HG03354 (cell line): Measurements from ENCODE around the gene PPP1R3F.

Experiments used
- ATAC-seq: cut with Tn5 transposase; IDR thresholded peaks from one replicate; pipeline ENCODE4 v1.9.1; 2021; ENCODE audit warnings: mild to moderate bottlenecking; ENCODE audit not compliant: unreplicated experiment, poor library complexity, severe bottlenecking

The PPP1R3F gene, protein sequence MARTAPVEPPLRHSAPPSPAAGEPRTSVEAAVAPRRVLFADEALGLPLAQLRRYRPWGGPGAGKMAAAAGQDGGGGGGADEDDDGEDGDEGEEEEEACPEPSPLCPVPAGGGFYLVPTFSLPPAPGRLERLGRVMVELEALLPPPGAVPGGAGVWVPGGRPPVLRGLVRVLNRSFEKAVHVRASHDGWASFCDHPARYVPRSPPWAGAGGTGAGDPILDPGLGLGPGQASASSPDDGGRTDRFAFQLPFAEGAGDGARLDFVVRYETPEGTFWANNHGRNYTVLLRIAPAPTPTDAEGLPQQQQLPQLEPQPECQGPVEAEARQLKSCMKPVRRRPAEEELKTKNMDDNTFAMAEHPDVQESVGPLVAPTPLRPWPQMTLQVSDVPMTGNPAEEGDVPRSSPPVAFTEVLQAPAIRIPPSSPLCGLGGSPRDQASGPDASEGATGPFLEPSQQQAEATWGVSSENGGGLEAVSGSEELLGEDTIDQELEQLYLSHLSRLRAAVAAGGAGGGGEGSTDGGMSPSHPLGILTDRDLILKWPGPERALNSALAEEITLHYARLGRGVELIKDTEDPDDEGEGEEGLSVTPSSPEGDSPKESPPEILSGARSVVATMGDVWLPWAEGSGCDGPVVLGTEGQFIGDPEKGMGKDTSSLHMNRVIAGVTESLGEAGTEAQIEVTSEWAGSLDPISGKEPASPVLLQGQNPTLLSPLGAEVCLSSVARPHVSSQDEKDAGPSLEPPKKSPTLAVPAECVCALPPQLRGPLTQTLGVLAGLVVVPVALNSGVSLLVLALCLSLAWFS

GRCh38 chrX:49269767-49270248, at the start of gene PPP1R3F:
TSS of gene PPP1R3F (plus strand) at chrX:49269793. CDS start at chrX:49269870, 77 bp downstream.
- ATAC-seq: peak; percentile 25

DNA sequence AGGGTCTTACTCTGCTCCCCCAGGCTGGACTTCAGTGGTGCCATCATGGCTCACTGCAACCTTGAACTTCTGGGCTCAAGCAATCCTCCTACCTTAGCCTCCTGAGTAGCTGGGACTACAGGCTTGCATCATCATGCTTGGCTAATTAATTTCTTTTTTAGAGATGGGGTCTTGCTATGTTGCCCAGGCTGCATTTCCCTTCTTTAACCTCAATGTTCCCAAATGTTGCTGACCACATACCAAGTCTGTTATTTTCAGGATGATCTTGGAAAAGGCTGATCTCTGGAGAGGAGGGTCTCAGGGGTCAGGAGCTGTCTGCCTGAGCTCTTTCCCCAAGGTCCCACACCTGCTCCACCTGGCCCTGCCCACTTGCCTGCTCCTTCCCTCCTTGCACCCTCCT, 49.5 kb upstream of the PPP1R3F start:
- no peak for ATAC-seq

DNA sequence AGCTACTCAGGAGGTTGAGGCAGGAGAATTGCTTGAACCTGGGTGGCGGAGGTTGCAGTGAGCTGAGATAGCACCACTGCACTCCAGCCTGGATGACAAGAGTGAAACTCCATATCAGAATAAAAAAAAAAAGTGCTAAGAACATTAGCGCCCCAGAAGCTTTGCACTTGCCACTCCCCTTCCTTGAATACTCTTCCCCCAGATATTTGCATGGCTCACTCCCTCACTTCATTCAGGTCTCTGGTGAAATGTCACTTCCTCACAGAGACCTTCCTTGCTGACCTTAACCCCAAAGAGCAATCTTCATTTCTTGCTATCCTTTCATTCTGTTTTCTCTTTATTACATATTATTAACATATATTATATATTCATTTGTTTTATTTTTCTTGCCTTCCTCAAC, 47.7 kb upstream of the PPP1R3F start:
- no peak for ATAC-seq

- no peak for ATAC-seq
Observed at GRCh38 chrX:49225858-49226257, 43.7 kb upstream of the PPP1R3F start.

DNA sequence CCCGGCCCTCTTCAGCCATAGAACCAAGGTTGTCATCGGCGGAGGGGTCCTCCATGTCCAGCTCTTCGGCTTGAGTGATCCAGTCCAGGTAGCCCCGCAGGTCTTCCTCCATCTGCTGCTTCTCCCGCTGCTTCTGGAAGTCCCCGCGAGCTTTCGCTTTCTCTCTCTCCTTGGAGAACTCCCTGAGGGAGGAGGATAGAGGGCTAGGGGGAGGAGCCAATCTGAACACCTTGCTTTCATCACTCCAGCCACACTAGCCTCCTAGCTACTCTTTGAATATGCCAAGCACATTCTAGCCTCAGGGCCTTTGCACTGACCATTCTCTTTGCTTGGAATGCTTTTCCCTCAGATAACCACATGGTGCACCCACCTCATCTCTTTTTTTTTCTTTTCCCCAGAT, 42.6 kb upstream of the PPP1R3F start:
- no peak for ATAC-seq

DNA sequence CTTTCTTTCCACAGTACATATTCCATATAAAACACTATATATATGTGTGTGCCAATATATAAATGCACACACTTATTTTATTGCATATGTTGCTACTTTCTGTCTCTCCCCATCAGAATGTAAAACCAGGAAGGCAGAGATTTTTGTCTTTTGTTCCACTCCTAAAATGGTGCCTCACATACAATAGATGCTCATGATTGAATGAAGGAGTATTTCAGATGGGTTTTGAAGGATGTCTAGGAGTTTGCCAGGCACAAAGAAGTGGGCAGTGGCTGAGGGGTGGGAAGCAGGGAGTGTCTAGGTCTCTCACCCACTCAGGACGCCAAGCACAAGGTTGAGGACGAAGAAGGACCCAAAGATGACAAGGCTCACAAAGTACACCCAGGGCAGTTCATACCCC, 41.9 kb upstream of the PPP1R3F start:
- ATAC-seq: no peak

DNA sequence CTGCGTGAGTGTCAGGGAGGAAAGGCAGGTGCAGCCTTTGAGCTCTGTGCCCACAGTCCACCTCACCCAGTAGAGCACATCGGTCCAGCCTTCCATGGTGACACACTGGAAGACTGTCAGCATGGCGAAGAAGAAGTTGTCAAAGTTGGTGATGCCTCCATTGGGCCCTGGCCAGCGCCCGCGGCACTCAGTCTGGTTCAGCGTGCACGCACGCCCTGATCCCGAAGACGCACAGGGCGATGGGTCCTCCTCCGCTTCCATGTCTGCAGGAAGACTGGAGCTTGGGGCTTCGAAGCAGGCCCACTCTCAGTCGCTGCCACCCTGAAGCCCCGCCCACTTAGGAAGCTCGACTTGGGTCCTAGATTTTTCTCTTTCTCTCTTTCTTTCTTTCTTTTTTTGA, 41.4 kb upstream of the PPP1R3F start:
- ATAC-seq: no peak

GRCh38 chrX:49230500-49231232, 38.9 kb upstream of the PPP1R3F start:
- peak; percentile 59 for ATAC-seq

- no peak for ATAC-seq
Observed at GRCh38 chrX:49231333-49232000, 38.1 kb upstream of the PPP1R3F start.

GRCh38 chrX:49232525-49232924, 37.1 kb upstream of the PPP1R3F start:
- ATAC-seq: no peak

GRCh38 chrX:49233176-49233575, 36.4 kb upstream of the PPP1R3F start, which contains the start of gene CACNA1F:
TSS of gene CACNA1F (minus strand) at chrX:49233340. CDS start at chrX:49233309, 31 bp downstream.
- no peak for ATAC-seq

DNA sequence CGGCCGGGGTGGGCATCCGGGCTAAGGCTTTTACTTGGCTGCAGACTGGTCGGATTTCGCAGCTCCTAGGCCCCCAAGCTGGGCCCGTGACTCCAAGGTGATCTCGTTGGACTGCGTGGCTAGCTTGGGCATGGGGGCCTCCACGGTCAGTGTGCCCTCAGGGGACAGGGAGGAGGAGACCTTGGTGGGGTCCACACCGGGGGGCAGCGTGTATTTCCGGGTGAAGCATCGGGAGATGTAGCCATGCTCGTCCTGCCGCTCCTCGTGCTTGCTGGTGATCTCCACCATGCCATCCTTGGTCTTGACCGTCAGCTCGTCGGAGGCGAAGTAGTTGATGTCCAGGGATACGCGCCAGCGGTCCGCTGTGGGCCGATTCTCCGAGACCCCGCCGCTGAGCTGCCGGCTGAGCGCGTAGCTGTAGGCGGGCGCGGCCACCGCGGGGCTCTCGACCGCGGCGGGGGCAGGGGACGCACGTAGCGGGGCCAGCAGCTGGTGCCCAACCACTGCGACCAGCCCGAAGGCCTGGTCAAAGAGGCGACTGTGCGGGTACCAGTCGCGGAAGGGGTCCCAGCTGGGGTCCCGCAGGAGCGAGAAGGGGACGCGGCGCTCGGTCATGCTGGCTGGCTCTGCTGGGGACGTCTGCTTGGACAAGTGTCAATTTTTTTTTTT, 35.6 kb upstream of the PPP1R3F start:
- ATAC-seq: no peak

DNA sequence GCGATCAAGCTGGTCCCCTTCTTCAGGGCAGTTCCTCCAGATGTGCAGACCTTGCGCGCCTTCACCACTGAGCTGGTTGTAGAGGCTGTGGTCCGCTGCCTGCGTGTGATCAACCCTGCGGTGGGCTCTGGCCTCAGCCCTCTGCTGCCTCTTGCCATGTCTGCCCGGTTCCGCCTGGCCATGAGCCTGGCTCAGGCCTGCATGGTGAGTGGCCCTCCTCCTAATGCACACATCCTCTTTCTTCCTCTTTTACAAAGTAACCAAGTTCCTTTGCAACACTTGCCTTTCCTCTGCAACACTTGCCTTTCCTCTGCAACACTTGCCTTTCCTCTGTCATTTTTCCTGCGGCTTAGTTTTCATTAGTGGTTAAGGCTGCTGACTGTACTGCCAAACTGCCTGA, 32.5 kb upstream of the PPP1R3F start:
- ATAC-seq: no peak

DNA sequence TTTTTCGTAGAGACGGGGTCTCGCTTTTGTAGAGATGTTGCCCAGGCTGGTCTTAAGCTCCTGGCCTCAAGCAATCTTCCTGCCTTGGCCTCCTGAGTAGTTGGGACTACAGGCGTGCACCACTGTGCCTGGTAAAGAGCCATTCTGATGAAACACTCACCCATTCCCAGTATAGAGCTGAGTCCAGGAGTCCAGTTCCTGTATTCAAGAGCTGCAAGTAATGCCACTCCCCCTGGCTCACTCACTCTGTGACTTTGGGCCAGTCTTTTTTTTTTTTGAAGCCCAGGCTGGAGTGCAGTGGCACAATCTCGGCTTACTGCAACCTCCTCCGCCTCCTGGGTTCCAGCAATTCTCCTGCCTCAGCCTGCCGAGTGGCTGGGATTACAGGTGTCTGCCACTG, 30.9 kb upstream of the PPP1R3F start:
- no peak for ATAC-seq

DNA sequence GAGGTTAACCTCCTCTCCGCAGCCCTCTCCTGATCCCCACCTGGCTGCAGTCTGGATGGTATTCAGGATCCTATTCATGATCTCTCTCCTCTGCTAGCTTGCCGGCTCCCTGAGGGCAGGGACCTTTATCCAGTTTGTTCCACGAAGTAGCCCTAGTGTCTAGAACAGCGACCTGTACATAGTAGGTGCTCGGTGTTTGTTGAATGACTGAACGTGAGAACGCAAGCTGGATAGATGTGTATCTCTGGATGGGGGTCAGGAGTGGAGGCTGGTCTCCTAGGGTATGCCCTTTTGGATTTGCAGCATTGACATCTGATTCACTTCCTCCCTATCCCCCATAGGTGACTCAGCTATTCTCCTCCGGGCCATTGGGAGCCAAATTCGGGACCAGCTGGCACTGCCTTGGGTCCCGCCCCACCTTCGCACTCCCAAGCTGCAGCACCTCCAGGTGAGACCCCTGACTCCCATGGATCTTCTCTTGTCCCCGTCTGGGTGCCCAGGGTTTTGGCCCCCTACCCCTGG, 27.0 kb upstream of the PPP1R3F start:
- no peak for ATAC-seq

- no peak for ATAC-seq
Observed at GRCh38 chrX:49243166-49243565, 26.4 kb upstream of the PPP1R3F start.

- no peak for ATAC-seq
Observed at GRCh38 chrX:49244207-49244606, 25.4 kb upstream of the PPP1R3F start.

DNA sequence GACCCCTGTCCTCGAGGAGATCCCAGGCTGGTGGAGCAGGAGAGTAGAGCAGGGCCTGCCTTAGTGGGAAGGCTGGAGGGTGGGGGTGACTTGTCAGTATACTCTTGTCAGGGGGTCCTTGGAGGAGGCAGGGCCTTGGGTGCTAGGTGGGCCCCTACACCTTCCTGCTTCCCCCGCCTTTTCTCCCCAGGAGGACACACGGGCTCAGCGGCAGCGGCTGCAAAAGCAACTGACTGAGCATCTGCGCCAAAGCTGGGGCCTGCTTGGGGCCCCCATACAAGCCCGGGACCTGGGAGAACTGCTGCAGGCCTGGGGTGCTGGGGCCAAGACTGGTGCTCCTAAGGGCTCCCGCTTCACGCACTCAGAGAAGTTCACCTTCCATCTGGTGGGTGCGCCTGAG, 23.1 kb upstream of the PPP1R3F start:
- ATAC-seq: no peak

- ATAC-seq: no peak
Observed at GRCh38 chrX:49247346-49247745, 22.2 kb upstream of the PPP1R3F start.
